Measurements from ENCODE around the gene NOA1.
"Not testable (repeated sequence)": the region's sequence is repeated elsewhere in the genome, so short reads cannot be mapped to it uniquely, and the experiment has no call there.

NOA1 gene

DNA sequence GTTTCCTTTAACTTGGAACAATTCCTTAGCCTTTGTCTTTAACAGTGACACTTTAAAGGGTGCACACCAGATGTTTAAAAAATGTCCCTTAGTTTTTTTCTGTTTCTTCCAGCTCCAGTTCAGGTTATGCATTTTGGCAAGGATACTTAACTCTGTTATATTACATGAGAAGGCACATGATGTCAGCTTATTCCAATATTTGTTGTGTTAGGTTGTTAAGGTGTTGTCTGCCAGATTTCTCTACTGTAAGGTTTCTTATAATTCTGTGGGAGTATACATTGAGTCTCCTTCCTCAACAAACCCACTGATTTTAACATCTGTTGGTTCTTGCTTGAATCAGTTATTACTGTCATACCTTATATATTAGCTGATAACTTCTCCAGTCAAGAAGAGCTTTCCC is 36.4 kb downstream of the NOA1 start:
- H3K4me3 ChIP-seq (ENCODE audit: low read depth, low read length): no peak overlapping the region
- TF ChIP-seq CTCF (IDR thresholded peaks at IDR 0.05; ENCODE audit: low read depth, low read length, missing control alignments): no peak
- in situ Hi-C loops (cut with HindIII; ENCODE audit: low sequenced_read_pairs): no loop called here
- DNase-seq (ENCODE audit: low read depth): no peak

GRCh38 chr4:56940403-56940802 is 37.0 kb downstream of the NOA1 start:
- in situ Hi-C loops (cut with HindIII; ENCODE audit: low sequenced_read_pairs): no loop called here
- no peak for DNase-seq (ENCODE audit: low read depth)

GRCh38 chr4:56939826-56940225 is 37.6 kb downstream of the NOA1 start:
- in situ Hi-C loops (cut with HindIII; ENCODE audit: low sequenced_read_pairs); H3K4me3 ChIP-seq (ENCODE audit: low read depth, low read length); DNase-seq (ENCODE audit: low read depth): not testable (repeated sequence)

More at GRCh38 chr4:56940403-56940802, 37.0 kb downstream of the NOA1 start:
- TF ChIP-seq CTCF (IDR thresholded peaks at IDR 0.05; ENCODE audit: low read depth, low read length, missing control alignments): no peak
- no peak overlapping the region for H3K4me3 ChIP-seq (ENCODE audit: low read depth, low read length)

- H3K4me3 ChIP-seq (ENCODE audit: low read depth, low read length): no peak overlapping the region
- in situ Hi-C loops (cut with HindIII; ENCODE audit: low sequenced_read_pairs): no loop called here
- no peak for TF ChIP-seq CTCF (IDR thresholded peaks at IDR 0.05; ENCODE audit: low read depth, low read length, missing control alignments)
- peak; percentile 32 for DNase-seq (ENCODE audit: low read depth)
Observed at GRCh38 chr4:56937262-56937661, 40.1 kb downstream of the NOA1 start.

DNA sequence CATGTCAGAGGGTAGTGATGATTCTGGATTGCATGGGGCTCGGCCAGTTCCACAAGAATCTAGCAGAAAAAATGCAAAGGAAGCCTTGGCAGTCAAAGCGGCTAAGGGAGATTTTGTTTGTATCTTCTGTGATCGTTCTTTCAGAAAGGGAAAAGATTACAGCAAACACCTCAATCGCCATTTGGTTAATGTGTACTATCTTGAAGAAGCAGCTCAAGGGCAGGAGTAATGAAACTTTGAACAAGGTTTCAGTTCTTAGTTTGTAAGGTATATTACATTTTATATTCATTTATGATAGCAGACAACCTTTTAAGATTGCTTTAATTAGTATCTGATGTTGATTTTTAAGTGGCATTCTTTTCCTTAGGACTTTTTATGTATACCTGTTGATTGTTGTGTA is 45.5 kb downstream of the NOA1 start:
- in situ Hi-C loops (cut with HindIII; ENCODE audit: low sequenced_read_pairs): no loop called here
- no peak for DNase-seq (ENCODE audit: low read depth)
- TF ChIP-seq CTCF (IDR thresholded peaks at IDR 0.05; ENCODE audit: low read depth, low read length, missing control alignments): no peak
- no peak overlapping the region for H3K4me3 ChIP-seq (ENCODE audit: low read depth, low read length)

DNA sequence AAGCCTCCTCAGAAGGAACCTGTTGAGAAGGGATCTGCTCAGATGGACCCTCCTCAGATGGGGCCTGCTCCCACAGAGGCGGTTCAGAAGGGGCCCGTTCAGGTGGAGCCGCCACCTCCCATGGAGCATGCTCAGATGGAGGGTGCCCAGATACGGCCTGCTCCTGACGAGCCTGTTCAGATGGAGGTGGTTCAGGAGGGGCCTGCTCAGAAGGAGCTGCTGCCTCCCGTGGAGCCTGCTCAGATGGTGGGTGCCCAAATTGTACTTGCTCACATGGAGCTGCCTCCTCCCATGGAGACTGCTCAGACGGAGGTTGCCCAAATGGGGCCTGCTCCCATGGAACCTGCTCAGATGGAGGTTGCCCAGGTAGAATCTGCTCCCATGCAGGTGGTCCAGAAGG is 46.8 kb downstream of the NOA1 start:
- in situ Hi-C loops (cut with HindIII; ENCODE audit: low sequenced_read_pairs): no loop called here
- no peak for DNase-seq (ENCODE audit: low read depth)
- no peak overlapping the region for H3K4me3 ChIP-seq (ENCODE audit: low read depth, low read length)
- no peak for TF ChIP-seq CTCF (IDR thresholded peaks at IDR 0.05; ENCODE audit: low read depth, low read length, missing control alignments)

GRCh38 chr4:56927196-56927595 is 50.2 kb downstream of the NOA1 start:
- no peak for DNase-seq (ENCODE audit: low read depth)
- in situ Hi-C loops (cut with HindIII; ENCODE audit: low sequenced_read_pairs): no loop called here
- no peak overlapping the region for H3K4me3 ChIP-seq (ENCODE audit: low read depth, low read length)
- no peak for TF ChIP-seq CTCF (IDR thresholded peaks at IDR 0.05; ENCODE audit: low read depth, low read length, missing control alignments)

DNA sequence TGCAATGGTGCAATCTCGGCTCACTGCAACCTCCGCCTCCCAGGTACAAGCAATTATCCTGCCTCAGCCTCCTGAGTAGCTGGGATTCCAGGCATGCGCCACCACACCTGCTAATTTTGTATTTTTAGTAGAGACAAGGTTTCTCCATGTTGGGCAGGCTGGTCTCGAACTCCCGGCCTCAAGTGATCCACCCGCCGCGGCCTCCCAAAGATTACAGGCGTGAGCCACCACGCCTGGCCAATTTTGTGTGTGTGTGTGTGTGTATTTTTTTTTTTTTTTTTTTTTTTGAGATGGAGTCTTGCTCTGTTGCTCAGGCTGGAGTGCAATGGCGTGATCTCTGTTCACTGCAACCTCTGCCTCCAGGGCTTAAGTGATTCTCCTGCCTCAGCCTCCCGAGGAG is 62.4 kb downstream of the NOA1 start:
- DNase-seq (ENCODE audit: low read depth); H3K4me3 ChIP-seq (ENCODE audit: low read depth, low read length); in situ Hi-C loops (cut with HindIII; ENCODE audit: low sequenced_read_pairs): not testable (repeated sequence)

All from astrocyte of the cerebellum (primary cell).